GM13977 (cell line): ENCODE results near the gene ZBTB48.
A peak's percentile ranks its signal among the peaks of the same experiment; 100 is the strongest.

Experiments
- DNase-seq: peaks from one replicate; pipeline ENCODE4 v3.0.0; 2012; ENCODE audit warnings: low spot score
- CTCF ChIP-seq: IDR thresholded peaks from 2 replicates; pipeline ENCODE4 v1.5.1; 2012; ENCODE audit warnings: mild to moderate bottlenecking, control low read depth; ENCODE audit not compliant: insufficient read depth; ENCODE audit errors: extremely low read depth, missing control alignments
- in situ Hi-C: fragments of 300-500 bp; cut with MboI; formaldehyde crosslinking; loops from one replicate; pipeline ENCODE4 v1.12.0; 2022; ENCODE audit warnings: low sequenced_read_pairs, low pct_unique_long_range_greater_than_20kb, mixed read lengths, inconsistent platforms; ENCODE audit not compliant: unreplicated experiment

The ZBTB48 gene

DNA sequence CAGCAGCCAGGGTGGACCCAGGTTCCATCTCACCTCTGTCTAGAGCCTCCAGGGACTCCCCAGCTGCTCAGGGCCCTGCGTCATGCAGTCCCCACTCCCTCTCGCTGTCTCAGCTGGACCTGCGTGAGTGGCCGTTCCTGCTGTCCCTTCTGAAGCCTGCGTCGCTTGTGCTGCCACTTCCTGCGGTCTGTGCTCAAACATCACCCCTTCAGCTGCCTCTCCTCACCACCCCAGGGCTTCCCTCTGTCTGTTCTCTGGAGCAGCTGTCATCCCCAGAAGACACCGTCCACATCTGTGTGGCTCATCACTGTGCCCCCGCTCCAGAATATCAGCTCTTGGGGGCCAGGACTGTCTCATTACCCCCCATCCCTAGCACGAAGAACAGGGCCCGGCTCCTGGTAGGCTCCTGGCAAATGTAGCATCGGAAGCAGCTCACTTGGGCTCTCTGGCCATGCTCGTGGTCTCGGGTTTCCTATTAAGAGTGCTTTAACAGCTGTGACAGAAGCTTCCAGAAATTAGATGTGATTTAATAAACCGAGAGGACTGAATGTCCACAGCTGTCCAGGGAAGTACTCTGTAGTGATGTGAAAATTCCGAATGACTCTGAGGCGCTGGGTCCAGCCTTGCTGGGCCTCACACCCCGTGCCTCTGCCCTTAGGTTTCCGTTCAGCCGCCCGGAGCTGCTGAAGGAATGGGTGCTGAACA, 48.2 kb downstream of the ZBTB48 start:
- DNase-seq = no peak
- no peak for TF ChIP-seq CTCF
- in situ Hi-C loops = no loop called here

DNA sequence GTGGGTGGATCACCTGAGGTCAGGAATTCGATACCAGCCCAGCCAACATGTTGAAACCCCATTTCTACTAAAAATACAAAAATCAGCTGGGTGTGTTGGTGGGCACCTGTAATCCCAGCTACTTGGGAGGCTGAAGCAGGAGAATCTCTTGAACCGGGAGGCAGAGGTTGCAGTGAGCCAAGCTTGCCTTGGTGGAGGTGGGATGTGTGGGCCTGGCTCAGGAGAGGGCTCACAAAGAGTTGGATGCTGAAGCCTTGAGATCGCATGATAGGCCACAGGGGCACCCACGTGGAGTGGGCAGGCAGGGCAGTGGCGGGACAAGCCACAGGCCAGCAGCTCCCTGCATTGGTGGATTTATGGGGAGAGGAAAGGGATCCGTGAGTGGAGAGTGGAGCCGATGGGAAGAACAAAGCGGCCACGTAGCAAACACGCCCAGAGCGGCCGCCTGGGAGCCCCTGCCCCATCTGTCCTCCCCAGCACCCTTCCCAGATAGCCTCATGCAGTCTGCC, 49.2 kb downstream of the ZBTB48 start:
- DNase-seq = no peak
- TF ChIP-seq CTCF = no peak
- in situ Hi-C loops = no loop called here

- no peak for TF ChIP-seq CTCF
- in situ Hi-C loops = no loop called here
- no peak for DNase-seq
Observed at GRCh38 chr1:6630027-6630426, 50.2 kb downstream of the ZBTB48 start.

DNA sequence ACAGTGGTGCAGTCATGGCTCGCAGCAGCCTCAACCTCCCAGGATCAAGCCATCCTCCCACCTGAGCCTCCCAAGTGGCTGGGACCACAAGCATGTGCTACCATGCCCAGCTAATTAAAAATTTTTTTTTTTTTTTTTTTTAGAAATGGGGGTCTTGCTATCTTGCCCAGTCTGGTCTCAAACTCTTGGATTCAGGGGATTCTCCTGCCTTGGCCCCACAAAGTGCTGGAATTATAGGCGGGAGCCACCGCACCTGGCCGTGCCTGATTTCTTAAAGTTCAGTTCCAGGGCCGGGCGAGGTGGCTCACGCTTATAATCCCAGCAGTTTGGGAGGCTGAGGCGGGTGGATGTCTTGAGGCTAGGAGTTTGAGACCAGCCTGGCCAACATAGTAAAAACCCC, 51.3 kb downstream of the ZBTB48 start:
- DNase-seq = no peak
- in situ Hi-C loops = no loop called here
- TF ChIP-seq CTCF = no peak

DNA sequence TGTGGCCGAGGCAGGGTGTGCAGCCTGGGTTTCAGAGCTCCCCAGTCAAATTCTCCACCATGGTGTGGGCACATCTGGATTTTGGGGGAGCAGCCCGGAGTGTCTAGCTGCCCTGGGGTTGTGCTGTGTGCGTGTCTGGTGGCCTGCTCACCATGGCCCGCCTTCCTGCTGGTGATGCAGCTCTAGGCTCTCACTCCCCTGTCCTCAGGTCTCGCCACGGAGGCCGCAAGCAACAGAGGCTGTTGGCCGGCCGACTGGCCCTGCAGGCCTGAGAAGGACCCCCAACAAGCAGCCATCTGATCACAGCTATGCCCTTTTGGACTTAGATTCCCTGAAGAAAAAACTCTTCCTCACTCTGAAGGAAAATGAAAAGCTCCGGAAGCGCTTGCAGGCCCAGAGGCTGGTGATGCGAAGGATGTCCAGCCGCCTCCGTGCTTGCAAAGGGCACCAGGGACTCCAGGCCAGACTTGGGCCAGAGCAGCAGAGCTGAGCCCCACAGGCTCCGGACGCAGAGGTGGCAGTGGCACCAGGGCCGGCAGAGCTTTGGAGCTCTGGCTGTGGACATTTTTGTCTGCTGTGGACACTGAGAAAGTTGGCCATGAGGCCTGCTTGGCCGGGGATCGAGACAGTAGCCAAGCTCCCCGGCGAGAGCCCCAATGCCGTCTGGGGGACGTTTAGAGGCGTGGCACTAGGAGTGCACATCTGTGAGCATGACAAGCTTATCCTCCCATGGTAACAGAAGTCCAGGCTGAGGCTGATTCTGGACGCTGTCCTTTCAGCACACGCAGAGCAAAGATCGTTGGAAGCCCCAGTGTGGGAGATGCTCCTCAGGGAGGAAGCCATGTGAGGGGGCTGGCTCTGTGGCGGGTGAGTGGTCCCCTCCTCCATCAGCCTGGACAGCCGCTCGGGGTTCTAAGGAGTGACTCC, 53.1 kb downstream of the ZBTB48 start:
- DNase-seq = no peak
- in situ Hi-C loops = no loop called here
- no peak for TF ChIP-seq CTCF

DNA sequence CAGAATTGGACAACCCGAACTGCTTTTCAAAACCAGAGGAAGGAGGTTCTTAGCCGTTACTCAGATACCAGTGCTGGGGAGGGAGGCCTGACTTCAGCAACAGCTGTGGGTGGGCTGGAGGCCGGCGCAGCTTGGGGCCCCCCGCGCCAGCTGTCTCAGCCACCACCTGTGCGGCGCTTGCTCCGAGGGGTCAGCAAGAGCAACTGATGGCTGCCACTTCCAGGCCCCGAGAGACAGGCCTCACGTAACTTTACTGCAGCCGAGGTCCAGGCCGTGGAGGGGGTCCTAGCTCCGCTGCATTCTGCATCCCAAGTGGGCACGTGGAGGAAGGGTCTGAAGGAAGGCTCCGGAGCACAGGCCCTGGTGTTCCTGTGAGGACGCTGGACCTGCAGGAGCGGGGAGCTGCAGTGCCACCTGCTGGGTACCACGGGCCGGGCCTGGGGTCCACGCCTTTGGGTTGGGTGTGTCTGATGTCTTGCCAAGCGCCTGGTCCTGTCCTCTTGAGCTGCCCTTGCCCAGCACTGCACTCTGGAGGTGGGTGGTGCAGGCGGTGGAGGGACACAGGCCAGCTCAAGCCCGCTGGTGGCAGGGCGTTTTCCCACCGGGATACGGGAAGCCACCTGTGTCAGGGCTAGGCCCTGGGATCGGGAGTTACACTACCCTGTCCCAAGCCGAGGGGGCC, 54.7 kb downstream of the ZBTB48 start:
- DNase-seq = peak; percentile 56
- TF ChIP-seq CTCF = peak; percentile 51
- in situ Hi-C loops = no loop called here
